SU-DHL-6 (cell line): Measurements from ENCODE around the gene LDB1.
A peak's percentile ranks its signal among the peaks of the same experiment; 100 is the strongest.

Source experiments
- H2AFZ ChIP-seq: fragments of 200-600 bp; sonication (generic); 2 replicates; pipeline ENCODE4 v1.6.1; 2014; ENCODE audit warnings: low read depth, mild to moderate bottlenecking, moderate library complexity, mixed read lengths, antibody characterized with exemption, low read length; ENCODE audit not compliant: severe bottlenecking
- H3F3A ChIP-seq: fragments of 200-600 bp; shearing (Covaris generic); 2 replicates; pipeline ENCODE4 v1.6.0; 2016; ENCODE audit warnings: antibody characterized with exemption, mild to moderate bottlenecking; ENCODE audit not compliant: insufficient read depth
- H3K27ac ChIP-seq: fragments of 200-600 bp; sonication (generic); 2 replicates; pipeline ENCODE4 v1.5.1; 2016; ENCODE audit warnings: low read depth, mild to moderate bottlenecking, low read length, moderate library complexity, mixed read lengths
- H3K27me3 ChIP-seq: fragments of 200-600 bp; sonication (generic), shearing (Covaris generic); 2 replicates; pipeline ENCODE4 v1.6.0; 2014; ENCODE audit warnings: mild to moderate bottlenecking, low read length
- H3K36me3 ChIP-seq: fragments of 200-600 bp; sonication (generic); 2 replicates; pipeline ENCODE4 v1.6.1; 2014; ENCODE audit warnings: mild to moderate bottlenecking, low read length, mixed read lengths
- H3K4me2 ChIP-seq: fragments of 300-600, 200-600 bp; shearing (Covaris generic), sonication (generic); 2 replicates; pipeline ENCODE4 v1.6.0; 2014; ENCODE audit warnings: low read length, low read depth, mild to moderate bottlenecking; ENCODE audit not compliant: poor library complexity, severe bottlenecking
- H3K4me3 ChIP-seq: fragments of 200-600 bp; sonication (generic); 2 replicates; pipeline ENCODE4 v1.5.1; 2014; ENCODE audit warnings: antibody characterized with exemption, low read length, mild to moderate bottlenecking, mixed read lengths; ENCODE audit not compliant: insufficient read depth, poor library complexity, severe bottlenecking
- H3K79me2 ChIP-seq: fragments of 200-600 bp; sonication (generic); 2 replicates; pipeline ENCODE4 v1.6.1; 2014; ENCODE audit warnings: mild to moderate bottlenecking, low read length, moderate library complexity; ENCODE audit not compliant: insufficient read depth
- H3K9ac ChIP-seq: fragments of 200-600 bp; sonication (generic); 2 replicates; pipeline ENCODE4 v1.7.0; 2014; ENCODE audit warnings: mild to moderate bottlenecking, low read length
- H3K9me2 ChIP-seq: fragments of 200-600 bp; sonication (generic); replicated peaks from 2 replicates; pipeline ENCODE4 v1.6.1; 2014; ENCODE audit warnings: low read length; ENCODE audit not compliant: insufficient read depth
- H3K9me3 ChIP-seq: fragments of 200-600 bp; sonication (generic); 2 replicates; pipeline ENCODE4 v1.6.1; 2014; ENCODE audit warnings: low read length, mixed read lengths; ENCODE audit not compliant: insufficient read depth
- H4K20me1 ChIP-seq: fragments of 200-600 bp; sonication (generic); 2 replicates; pipeline ENCODE4 v1.6.1; 2014; ENCODE audit warnings: low read depth, mild to moderate bottlenecking, antibody characterized with exemption, low read length, moderate library complexity, mixed read lengths
- EZH2phosphoT487 ChIP-seq: fragments of 200-600 bp; sonication (generic), shearing (Covaris generic); conservative IDR thresholded peaks from 2 replicates; pipeline ENCODE4 v1.6.1; 2018; ENCODE audit warnings: mild to moderate bottlenecking, antibody characterized with exemption, low read length, moderate library complexity, mixed read lengths
- TF ChIP-seq, protein P1 (sequence below): fragments of 200-600 bp; sonication (generic); IDR thresholded peaks from one replicate; pipeline ENCODE4 v1.5.1; 2017; ENCODE audit warnings: antibody characterized with exemption, mild to moderate bottlenecking, low read length, moderate library complexity; ENCODE audit not compliant: insufficient read depth, poor library complexity, severe bottlenecking

LDB1 gene

DNA sequence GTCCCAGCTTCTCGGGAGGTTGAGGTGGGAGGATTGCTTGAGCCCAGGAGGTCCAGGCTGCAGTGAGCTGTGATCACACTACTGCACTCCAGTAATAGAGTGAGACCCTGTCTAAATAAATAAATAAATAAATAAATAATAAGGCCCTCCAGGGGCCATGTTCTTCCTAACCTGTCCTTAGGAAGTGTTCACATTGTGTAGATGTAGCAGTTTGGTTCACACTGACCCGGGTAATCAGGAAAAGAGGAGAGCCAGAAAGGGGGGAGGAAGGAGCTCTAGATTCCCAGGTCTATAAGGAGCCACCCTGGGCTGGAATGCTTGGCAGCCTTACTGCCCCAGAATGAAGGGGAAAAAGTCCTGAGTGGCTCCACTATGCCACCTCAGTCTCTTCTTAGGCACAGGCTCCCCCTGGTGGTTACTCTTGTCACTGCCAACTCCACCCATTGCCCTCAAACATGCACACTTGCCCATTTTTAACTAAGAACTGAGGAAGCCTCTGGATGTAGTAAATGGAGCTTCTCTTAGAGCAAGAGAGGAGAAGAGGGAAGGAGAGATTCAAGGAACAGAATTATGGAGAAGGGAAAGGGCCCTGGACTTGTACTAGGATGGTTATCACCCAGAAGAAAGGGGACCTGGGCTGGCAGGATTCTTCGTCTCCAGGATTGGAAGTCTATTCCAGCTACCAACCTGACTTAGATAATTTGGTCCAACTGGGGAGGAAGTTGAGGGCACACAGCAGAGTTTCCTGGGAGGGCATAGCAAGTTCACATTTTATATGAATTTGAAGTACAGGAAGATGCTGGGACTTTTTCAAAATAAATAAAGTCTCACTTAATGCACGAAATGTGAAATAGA, 47.3 kb downstream of the LDB1 start:
- H3K4me2 ChIP-seq, result no peak overlapping the region
- H3K9me2 ChIP-seq, result no peaks in the 10 kb centered on the region
- H3F3A ChIP-seq, result no peaks in the 10 kb centered on the region
- H3K4me3 ChIP-seq, result no peak overlapping the region
- TF ChIP-seq, protein P1, sequence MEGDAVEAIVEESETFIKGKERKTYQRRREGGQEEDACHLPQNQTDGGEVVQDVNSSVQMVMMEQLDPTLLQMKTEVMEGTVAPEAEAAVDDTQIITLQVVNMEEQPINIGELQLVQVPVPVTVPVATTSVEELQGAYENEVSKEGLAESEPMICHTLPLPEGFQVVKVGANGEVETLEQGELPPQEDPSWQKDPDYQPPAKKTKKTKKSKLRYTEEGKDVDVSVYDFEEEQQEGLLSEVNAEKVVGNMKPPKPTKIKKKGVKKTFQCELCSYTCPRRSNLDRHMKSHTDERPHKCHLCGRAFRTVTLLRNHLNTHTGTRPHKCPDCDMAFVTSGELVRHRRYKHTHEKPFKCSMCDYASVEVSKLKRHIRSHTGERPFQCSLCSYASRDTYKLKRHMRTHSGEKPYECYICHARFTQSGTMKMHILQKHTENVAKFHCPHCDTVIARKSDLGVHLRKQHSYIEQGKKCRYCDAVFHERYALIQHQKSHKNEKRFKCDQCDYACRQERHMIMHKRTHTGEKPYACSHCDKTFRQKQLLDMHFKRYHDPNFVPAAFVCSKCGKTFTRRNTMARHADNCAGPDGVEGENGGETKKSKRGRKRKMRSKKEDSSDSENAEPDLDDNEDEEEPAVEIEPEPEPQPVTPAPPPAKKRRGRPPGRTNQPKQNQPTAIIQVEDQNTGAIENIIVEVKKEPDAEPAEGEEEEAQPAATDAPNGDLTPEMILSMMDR, result peak; percentile 98
- no peak for TF ChIP-seq EZH2phosphoT487
- H3K36me3 ChIP-seq, result no peaks in the 10 kb centered on the region
- no peak overlapping the region for H2AFZ ChIP-seq
- H3K27ac ChIP-seq, result no peak overlapping the region
- H3K9ac ChIP-seq, result no peak overlapping the region
- no peaks in the 10 kb centered on the region for H4K20me1 ChIP-seq
- no peaks in the 10 kb centered on the region for H3K9me3 ChIP-seq
- H3K27me3 ChIP-seq, result no peaks in the 10 kb centered on the region
- H3K79me2 ChIP-seq, result no peaks in the 10 kb centered on the region

DNA sequence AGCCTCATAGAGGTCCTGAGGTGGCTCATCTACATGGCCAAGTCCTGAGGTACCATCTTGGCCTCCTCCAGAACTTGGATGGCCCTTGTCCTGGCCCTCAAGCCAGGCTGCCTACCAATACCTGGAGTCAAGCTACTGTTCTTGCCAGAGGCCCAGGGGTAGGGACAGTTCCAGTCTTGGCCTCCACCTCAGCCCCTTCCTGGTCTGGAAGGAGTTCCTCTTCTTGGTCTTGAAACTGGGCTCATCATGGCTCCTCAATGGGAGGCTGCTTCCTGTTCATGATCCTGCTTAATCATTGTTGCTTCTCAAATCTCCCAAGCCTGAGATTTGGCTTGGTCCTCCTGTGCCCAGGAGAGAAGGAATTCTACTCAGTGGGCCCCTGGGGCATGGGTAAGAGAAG, 51.1 kb downstream of the LDB1 start:
- H3K4me3 ChIP-seq, result no peak overlapping the region
- no peak overlapping the region for H3K9ac ChIP-seq
- no peaks in the 10 kb centered on the region; the same call in 1 of the 2 replicates for H4K20me1 ChIP-seq
- no peak overlapping the region for H3K4me2 ChIP-seq
- no peak overlapping the region for H2AFZ ChIP-seq
- TF ChIP-seq, protein P1, result no peak
- TF ChIP-seq EZH2phosphoT487, result no peak
- H3F3A ChIP-seq, result peaks cover 5% of the 10 kb centered on the region; the same call in 1 of the 2 replicates
- H3K9me2 ChIP-seq, result no peaks in the 10 kb centered on the region
- H3K79me2 ChIP-seq, result peaks cover 13% of the 10 kb centered on the region
- no peaks in the 10 kb centered on the region for H3K27me3 ChIP-seq
- no peaks in the 10 kb centered on the region for H3K9me3 ChIP-seq
- H3K36me3 ChIP-seq, result no peaks in the 10 kb centered on the region
- H3K27ac ChIP-seq, result no peak overlapping the region

DNA sequence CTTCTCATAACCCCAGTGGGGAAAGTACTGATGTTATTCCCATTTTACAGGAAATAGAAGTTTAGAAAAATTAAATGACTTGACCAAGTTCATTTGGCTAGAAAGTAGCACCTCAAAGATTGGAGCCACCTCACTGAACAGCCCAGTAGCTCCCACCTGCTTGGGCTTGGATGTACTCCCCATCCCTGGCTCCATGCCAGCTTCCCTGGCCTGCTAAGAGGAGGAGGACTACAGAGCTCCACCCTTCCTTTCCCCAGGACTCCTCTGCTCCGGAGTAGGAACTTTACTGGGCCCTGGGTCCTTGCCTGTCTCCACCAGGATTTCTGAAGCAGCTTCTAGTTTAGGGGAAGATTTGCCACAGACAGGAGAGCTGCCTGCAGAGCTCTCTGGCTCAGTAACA, 52.0 kb downstream of the LDB1 start:
- Histone ChIP-seq H3K4me2 (no peak overlapping the region), H3K27ac (no peak overlapping the region), H4K20me1 (no peaks in the 10 kb centered on the region; the same call in 1 of the 2 replicates), H3K9me2 (no peaks in the 10 kb centered on the region), H3K4me3 (no peak overlapping the region), H3K9me3 (no peaks in the 10 kb centered on the region), H3K79me2 (peaks cover 13% of the 10 kb centered on the region), H3K36me3 (no peaks in the 10 kb centered on the region), H3K27me3 (no peaks in the 10 kb centered on the region), H2AFZ (no peak overlapping the region), H3K9ac (no peak overlapping the region), H3F3A (peaks cover 5% of the 10 kb centered on the region; the same call in 1 of the 2 replicates)
- TF ChIP-seq, protein P1, result no peak
- no peak for TF ChIP-seq EZH2phosphoT487
